ENCODE results near the gene ARHGAP9.

GRCh38 chr12:57458665-57459054, 21.0 kb downstream of the ARHGAP9 start:
- TF ChIP-seq POLR2AphosphoS5 (IDR thresholded peaks at IDR 0.05; ENCODE audit: insufficient read depth in 1 of 2, low read depth in 1 of 2) (no peak), POLR2A (IDR thresholded peaks at IDR 0.05) (no peak)
- TF ChIP-seq, protein P1, sequence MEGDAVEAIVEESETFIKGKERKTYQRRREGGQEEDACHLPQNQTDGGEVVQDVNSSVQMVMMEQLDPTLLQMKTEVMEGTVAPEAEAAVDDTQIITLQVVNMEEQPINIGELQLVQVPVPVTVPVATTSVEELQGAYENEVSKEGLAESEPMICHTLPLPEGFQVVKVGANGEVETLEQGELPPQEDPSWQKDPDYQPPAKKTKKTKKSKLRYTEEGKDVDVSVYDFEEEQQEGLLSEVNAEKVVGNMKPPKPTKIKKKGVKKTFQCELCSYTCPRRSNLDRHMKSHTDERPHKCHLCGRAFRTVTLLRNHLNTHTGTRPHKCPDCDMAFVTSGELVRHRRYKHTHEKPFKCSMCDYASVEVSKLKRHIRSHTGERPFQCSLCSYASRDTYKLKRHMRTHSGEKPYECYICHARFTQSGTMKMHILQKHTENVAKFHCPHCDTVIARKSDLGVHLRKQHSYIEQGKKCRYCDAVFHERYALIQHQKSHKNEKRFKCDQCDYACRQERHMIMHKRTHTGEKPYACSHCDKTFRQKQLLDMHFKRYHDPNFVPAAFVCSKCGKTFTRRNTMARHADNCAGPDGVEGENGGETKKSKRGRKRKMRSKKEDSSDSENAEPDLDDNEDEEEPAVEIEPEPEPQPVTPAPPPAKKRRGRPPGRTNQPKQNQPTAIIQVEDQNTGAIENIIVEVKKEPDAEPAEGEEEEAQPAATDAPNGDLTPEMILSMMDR (IDR thresholded peaks at IDR 0.05) = no peak

Measured in vagina (tissue), 2 donors.